GM10847 (cell line): ENCODE measurements around the gene IFIT1B.

Experiments
- POLR2A ChIP-seq: IDR thresholded peaks from 2 replicates; pipeline ENCODE4 v1.6.1; 2011; ENCODE audit not compliant: insufficient read length; ENCODE audit errors: extremely low read depth

The IFIT1B gene

DNA sequence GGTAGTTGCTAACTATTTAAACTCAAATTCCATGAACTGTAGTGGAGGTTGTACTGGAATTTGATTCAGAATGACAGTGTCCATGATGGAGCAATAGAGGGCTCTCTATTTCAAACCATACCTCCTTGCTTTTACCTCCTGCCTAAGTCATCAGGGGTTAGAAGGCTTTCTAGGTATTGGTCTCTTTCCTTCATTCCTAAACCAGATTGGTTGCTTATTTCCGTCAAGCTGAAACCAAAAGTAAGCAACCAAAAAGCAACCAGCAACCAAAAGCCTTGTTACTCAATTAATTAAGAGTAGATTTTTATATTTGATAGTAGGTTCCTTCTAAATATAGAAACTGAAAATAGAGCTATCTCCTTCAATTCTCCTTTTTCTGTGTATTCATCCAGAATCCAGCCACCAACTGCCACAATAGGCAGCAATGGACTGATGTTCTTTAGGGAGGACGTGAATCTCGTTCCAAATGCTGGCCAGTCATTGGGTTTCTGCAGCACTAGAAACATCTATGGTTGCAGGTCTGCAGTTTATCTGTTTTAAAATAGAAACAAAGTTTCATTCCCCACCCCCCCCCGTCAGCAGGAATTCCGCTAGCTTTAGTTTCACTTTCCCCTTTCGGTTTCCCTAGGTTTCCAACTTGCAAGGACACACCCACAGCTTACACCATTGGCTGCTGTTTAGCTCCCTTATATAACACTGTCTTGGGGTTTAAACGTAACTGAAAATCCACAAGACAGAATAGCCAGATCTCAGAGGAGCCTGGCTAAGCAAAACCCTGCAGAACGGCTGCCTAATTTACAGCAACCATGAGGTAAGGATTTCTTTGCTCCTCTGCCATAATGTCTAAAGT is 14.3 kb downstream of the IFIT1B start, which contains the start of gene IFIT1:
Gene IFIT1 (plus strand): TSS at position 717 of the 850 bp plus-strand sequence. CDS start 90 bp downstream, at position 807.
- TF ChIP-seq POLR2A, result no peak

DNA sequence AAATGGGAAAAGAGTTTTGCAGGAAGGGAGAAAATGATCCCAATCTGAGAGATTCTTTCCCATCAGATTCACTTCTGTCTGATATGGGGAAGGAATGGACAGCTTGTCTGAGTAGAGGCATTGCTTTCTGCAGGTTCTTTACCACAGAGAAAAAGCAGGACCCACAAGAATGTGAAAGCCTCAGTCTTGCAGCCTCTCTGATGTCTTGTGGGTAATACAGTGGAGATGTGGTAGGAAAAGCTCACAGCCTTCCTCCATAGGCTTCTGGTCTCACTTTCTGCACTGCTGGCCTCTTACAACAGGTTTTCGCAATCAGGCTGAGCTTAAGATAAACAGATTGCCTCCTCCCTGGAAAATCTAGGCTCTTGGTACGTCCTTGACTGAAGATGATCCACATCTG is 15.1 kb downstream of the IFIT1B start:
- no peak for TF ChIP-seq POLR2A

DNA sequence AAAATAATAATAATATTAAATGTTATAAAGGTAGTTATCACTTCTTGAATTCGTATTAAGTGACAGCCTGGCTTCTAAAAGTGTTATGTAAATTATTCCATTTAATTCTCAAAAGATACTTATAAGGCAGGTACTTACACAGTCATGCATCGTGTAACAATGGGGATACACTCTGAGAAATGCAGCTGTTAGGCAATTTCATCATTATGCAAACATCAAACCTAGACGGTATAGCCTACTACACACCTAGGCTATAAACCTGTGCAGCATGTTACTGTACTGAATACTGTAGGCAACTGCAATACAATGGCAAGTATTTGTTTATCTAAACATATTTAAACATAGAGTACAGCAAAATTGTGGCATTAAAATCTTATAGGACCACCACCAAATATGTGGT is 16.0 kb downstream of the IFIT1B start:
- no peak for TF ChIP-seq POLR2A

DNA sequence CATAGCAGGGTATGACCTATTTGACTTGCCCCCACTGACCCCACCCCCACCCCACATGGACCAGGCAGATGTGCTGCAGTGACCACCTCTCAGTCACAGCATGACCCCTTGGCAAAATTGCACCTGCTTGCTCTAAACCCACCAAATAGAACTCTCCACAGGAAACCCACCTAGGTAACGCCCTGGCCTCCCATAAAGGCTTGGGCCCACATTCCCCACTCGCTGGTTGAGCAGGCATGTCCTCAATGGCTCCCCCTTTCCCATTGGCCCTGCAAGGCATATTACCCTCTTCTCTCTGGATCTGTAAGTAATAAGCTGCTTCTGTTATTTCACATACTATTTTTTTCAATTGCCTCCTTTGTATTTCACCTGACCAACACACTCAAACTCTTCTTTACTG is 17.3 kb downstream of the IFIT1B start:
- TF ChIP-seq POLR2A, result no peak

DNA sequence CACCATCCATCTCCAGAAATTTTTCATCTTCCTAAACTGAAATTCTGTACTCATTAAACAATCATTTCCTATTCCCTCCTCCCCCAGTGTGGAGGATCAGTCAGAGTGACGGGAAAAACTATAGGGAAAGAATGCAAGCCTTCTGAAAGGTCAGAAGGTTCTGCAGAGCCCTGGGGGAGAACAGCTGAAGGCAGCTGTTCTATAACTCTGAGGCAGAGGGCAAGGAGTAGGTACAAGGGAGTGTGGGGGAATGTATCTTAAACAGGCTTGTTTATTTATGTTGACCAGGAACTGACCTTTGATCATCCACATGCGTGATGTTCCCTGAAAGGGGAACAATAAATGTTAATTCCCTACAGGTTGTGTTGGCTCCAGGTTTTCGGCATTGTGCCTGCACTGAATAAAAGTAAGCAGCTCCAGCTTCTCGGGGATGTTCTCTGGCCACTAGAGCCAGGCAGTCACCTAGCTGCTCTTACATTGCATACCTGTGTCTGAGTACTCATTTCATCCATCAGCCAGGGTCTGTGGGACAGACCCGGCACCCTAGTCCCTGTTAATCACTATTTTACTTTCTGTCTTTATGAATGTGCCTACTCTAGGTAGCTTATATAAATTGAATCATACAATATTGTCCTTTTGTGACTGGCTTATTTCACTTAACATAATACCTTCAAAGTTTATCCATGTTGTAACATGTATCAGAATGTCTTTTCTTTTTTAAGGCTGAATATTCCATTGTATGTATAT is 20.3 kb downstream of the IFIT1B start:
- TF ChIP-seq POLR2A, result no peak

DNA sequence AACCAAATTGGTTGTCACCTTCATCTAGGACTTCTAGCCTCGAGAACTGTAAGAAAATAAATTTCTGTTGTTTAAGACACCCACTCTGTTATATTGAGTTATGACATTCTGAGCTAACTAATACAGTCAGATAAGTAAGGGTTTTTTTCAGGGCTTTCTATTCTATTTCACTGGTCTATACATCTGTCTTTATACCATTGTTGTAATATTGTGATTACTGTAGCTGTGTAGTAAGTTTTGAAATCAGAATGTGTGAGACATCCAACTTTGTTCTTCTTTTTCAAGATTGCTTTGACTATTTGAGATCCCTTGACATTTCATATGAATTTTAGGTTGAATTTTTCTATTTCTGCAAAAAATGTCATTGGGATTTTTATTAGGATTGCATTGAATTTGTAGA is 22.1 kb downstream of the IFIT1B start:
- TF ChIP-seq POLR2A, result no peak

DNA sequence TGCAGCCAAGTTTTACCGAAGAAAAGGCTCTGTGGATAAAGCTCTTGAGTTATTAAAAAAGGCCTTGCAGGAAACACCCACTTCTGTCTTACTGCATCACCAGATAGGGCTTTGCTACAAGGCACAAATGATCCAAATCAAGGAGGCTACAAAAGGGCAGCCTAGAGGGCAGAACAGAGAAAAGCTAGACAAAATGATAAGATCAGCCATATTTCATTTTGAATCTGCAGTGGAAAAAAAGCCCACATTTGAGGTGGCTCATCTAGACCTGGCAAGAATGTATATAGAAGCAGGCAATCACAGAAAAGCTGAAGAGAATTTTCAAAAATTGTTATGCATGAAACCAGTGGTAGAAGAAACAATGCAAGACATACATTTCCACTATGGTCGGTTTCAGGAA is 25.2 kb downstream of the IFIT1B start:
- TF ChIP-seq POLR2A, result no peak

DNA sequence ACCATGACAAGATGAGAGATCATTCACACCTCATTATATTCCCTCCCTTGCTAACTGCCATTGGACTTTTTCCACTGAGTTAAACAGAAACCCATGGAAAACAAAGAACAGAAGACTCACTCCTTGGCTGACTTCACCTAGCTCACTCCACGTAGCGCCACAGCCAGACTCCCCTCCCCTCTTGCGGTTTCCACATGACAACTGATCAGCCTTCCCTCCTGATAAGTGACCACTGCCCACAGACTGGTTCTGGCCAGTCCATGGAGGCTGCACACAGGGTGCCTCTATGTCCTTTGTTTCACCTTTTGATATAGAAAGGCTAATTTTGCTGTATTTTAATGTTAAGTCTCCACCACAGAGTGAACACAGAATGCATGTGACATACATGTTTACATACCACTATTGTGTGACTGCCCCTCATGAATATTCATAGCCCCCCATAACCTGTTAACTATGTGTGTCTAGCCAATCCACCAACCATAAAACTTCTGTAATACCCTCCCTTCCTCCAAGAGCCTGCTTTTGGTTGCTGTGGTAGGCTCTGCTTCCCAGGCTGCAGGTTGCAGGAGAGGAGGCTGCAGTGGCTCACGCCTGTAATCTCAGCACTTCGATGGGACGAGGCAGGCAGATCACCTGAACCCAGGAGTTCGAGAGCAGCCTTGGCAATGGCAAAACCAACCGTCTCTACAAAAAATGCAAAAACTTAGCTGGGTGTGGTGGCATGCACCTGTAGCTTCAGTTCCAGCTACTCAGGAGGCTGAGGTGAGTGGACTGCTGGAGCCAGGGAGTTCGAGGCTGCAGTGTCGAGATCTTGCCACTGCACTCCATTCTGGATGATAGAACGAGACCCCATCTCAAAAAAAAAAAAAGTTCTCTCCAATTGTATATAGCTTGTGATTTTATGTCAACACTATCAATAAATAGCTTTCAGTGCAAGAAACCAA is 26.5 kb downstream of the IFIT1B start:
- TF ChIP-seq POLR2A, result no peak

DNA sequence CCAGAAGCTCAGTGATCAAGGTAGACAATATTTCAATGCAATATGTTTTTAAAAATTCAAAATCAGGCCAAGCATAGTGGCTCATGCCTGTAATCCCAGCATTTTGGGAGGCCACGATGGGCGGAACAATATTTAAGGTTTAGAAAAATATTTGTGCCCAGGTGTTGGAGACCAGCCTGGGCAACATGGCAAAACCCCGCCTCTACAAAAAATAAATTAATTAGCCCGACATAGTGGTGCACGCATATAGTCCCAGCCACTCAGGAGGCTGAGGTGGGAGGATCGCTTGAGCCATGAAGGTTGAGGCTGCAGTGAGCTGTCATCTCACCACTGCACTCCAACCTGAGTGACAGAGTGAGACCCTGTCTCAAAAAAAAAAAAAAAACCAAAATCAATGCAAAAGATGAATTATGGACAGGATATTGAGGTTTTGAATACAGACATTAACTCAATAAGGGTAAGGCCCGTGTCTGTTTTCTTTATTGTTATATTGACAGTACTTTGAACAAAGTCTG is 35.6 kb downstream of the IFIT1B start:
- no peak for TF ChIP-seq POLR2A

DNA sequence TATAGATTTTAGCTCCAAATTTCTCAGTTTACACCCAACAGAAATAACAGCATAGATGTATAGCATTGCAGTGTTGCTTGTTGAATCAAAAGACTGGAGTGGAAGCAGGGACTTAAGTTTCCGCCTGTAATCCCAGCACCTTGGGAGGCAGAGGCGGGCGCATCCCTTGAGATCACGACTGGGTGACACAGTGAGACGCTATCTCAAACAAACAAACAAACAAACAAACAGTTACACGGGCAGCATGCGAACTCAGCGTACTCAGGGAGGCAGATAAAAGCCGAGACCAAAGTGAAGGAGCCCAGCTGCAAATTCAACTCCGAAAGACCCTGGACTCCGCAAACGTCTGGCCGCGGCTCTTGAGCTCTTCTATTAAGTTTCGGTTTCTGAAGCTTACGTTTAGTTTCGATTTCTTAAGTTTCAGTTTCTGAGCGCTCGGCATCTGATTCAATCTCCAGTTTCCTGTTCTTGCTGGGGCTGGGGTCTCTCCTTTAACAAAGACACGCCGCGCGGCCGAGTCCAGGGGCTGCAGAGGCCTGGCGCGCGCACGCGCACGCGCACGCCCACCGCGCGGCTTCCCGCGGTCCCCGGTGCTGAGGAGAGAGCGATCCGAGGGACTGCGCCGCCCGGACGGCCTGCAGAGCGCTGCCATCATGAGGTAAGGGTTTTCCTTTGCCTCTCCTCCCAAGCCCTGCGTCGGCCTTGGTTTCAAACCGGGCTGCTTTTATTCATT is 36.5 kb downstream of the IFIT1B start, which contains the start of gene IFIT5:
Gene IFIT5 (plus strand): TSS at position 423 of the 733 bp plus-strand sequence. CDS start 231 bp downstream, at position 654.
- TF ChIP-seq POLR2A, result peak; percentile 31

DNA sequence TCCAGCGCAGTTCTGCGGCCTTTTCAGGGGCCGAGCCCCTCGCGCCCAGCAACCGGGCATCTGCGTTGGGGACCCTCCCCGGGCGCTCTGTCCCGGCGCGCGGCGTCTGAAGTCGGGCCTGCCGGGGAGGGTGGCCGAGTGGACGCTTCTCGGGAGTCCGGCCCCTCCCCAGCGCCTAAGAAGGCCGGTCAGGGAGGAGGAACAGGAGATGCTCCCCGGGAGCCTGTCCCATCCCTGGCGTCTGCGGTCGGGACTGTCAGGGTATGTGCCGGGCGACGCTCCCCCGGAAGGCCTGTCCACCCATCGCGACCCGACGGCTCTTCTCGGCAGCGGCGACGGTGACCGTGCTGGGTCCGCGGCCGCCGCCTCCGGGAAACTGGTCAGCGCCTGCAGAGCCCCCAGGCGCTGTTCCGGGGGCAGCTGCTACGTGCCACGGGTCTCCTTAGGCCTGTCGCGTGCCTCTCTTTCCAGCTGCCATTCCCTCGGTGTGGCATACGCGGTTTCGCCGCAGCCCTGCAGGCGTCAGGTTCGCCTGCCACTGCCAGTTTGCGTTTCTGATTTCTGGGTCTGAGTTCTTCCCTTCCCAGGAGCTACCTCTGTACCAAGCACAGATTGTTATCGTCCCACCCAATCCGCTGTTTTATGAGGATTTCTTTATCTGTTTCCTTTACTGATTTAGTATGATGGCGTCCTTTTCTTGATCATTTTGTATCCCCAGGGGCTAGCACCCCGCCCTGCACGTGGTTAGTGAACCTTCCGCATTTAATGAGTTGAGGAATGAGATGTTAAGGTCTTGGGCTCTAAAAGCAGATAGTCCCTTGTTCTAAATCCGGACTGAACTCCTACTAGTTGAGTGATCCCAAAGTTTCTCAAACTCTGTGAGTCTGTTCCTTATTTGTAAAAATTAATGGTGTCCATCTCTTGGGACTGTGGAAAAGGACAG is 37.3 kb downstream of the IFIT1B start:
- TF ChIP-seq POLR2A, result peak; percentile 10

DNA sequence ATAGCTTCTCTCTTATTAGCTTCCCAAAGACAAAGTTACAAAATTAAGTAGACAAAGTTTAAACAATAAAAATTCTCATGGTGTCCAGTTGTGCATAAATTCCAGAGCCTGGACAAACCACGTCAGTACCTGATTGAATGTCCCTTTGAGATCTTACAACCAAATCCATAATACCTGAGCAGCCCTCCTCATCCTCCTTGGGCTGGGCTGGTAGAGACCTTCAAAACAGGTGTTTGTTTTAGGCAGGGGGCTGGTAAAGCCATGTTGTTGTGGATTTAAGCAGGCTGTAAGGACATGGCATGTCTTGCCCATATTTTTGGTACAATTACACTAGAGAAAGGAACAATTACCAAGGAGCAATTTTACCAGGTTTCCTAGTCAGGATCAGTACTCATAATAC is 38.6 kb downstream of the IFIT1B start:
- TF ChIP-seq POLR2A, result no peak

DNA sequence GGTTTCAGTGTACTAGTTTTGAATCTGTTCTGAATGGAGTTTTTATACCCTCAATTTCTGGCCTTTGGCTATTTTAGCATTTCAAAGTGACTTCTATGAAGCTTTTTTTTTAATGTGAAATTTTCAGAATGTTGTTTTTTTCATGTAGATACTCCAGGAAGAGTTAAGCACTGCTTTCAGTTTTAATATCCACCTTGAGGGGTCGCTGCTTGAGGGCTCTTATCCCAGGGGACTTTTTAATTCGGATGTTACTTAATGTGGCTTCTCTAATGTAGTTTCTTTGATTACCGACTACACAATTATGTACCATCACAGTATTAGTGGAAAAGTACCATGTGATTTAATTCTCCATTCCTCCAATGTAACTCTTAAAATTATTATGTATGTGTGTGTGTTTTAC is 41.7 kb downstream of the IFIT1B start:
- no peak for TF ChIP-seq POLR2A
